C4-2B (cell line): Measurements from ENCODE around the gene TAS2R40.
"Not testable (repeated sequence)": the region's sequence is repeated elsewhere in the genome, so short reads cannot be mapped to it uniquely, and the experiment has no call there.

Experiments
- H3K27ac ChIP-seq: fragments of 450-650 bp; 2 replicates; pipeline ENCODE4 v1.5.1; 2017
- ZFX ChIP-seq: fragments of 450-650 bp; IDR thresholded peaks from 2 replicates; pipeline ENCODE4 v1.6.1; 2017
- TF ChIP-seq, protein P1 (sequence below): fragments of 450-650 bp; conservative IDR thresholded peaks from 2 replicates; pipeline ENCODE4 v1.5.1; 2017; ENCODE audit warnings: mild to moderate bottlenecking

Gene TAS2R40

GRCh38 chr7:143188994-143189393 lies 32.8 kb upstream of the TAS2R40 start:
- H3K27ac ChIP-seq = no peak overlapping the region
- TF ChIP-seq ZFX = no peak
- TF ChIP-seq, protein P1, sequence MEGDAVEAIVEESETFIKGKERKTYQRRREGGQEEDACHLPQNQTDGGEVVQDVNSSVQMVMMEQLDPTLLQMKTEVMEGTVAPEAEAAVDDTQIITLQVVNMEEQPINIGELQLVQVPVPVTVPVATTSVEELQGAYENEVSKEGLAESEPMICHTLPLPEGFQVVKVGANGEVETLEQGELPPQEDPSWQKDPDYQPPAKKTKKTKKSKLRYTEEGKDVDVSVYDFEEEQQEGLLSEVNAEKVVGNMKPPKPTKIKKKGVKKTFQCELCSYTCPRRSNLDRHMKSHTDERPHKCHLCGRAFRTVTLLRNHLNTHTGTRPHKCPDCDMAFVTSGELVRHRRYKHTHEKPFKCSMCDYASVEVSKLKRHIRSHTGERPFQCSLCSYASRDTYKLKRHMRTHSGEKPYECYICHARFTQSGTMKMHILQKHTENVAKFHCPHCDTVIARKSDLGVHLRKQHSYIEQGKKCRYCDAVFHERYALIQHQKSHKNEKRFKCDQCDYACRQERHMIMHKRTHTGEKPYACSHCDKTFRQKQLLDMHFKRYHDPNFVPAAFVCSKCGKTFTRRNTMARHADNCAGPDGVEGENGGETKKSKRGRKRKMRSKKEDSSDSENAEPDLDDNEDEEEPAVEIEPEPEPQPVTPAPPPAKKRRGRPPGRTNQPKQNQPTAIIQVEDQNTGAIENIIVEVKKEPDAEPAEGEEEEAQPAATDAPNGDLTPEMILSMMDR = no peak

DNA sequence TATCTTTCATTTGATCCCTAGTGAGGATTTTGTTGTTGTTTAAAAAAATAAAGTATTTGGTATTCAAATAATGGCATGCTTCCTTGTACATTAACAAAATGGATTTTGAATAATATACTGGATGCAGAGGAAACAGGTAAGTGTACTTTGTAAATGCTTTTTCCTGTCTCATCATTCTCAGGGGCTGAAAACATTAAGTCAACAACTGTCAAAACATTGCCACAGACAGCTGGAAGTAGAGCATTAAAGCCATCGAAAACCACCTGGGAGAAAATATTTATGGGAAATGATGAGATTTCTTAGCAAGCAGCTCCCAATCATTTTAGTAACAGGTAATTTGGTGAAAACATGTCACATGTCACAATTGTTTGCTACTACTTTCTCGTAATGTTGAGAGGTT lies 28.0 kb upstream of the TAS2R40 start:
- TF ChIP-seq, protein P1 = no peak
- no peak for TF ChIP-seq ZFX
- H3K27ac ChIP-seq = no peak overlapping the region

- TF ChIP-seq, protein P1 = no peak
- no peak for TF ChIP-seq ZFX
Observed at GRCh38 chr7:143199040-143199439, 22.8 kb upstream of the TAS2R40 start.

GRCh38 chr7:143202161-143202560 lies 19.7 kb upstream of the TAS2R40 start:
- H3K27ac ChIP-seq = no peak overlapping the region
- TF ChIP-seq, protein P1 = no peak
- TF ChIP-seq ZFX = no peak

More at GRCh38 chr7:143199040-143199439, 22.8 kb upstream of the TAS2R40 start:
- H3K27ac ChIP-seq = no peak overlapping the region

DNA sequence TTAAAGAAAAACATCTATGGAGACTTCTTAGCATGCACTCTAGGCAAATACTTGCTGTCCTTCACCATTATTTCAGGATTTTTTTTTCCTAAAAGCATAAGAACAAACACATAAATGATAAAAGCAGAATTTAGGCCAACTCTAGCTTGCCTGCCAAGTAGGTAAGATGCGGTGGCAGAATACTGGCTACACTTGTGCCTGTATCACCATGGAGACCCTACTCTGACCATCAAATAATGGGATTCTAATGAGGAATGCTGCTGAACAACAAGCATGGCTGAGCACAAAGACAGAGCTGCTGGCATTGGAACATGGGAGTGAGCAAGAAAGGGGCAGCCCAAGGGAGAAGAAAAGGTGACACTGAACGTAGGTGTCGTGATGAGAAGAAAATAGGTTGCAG lies 18.5 kb upstream of the TAS2R40 start:
- no peak for TF ChIP-seq ZFX
- TF ChIP-seq, protein P1 = no peak
- no peak overlapping the region for H3K27ac ChIP-seq

- no peak overlapping the region for H3K27ac ChIP-seq
- TF ChIP-seq, protein P1 = no peak
- no peak for TF ChIP-seq ZFX
Observed at GRCh38 chr7:143205560-143206293, 16.1 kb upstream of the TAS2R40 start.

GRCh38 chr7:143210541-143210940 lies 11.3 kb upstream of the TAS2R40 start:
- no peak overlapping the region for H3K27ac ChIP-seq
- TF ChIP-seq, protein P1 = no peak
- TF ChIP-seq ZFX = no peak

DNA sequence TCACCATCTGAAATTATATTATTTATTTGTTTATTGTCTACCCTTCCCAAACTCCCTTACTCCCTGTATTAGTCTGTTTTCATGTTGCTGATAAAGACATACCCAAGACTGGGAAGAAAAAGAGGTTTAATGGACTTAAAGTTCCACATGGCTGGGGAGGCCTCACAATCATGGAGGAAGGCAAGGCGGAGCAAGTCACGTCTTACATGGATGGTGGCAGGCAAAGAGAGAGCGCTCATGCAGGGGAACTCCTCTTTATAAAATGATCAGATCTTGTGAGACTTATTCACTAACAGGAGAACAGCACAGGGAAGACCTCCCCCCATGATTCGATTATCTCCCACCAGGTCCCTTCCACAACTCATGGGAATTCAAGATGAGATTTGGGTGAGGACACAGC lies 8.4 kb upstream of the TAS2R40 start:
- not testable (repeated sequence) for H3K27ac ChIP-seq
